Measurements from ENCODE around the gene PARD6B. TPM values are rescaled to one million over a fixed set of nuclear protein-coding genes. Genes with fewer than 3 reads are reported as not detected.
"Not testable (repeated sequence)": the region's sequence is repeated elsewhere in the genome, so short reads cannot be mapped to it uniquely, and the experiment has no call there.

The PARD6B gene
- total RNA-seq, 2 donors from 2014 or later = 29.0 to 36.7 TPM

DNA sequence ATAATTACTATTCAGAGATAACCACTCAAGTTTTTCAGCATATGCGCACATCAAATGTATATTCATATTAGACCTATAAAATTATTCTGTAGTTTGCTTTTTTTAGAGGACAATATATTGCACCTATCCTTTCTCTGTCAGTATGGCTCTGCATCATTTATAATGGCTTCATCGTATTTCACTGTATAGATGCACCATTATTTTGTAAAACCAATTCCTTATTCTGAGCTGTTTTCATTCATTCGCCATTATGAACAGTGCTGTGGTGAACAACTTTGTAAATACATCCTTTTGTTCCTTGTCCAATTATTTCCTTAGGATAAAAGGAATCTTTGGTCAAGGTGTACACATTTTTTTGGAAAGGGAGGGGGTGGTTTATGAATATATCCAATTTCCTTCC, 34.3 kb downstream of the PARD6B start:
- H3K36me3 ChIP-seq (ENCODE audit: control insufficient read depth, insufficient read depth, low read length) = no peaks in the 10 kb centered on the region
- 83 to 94% methylated on average over 2 to 3 of the region's 3 CpGs for WGBS, 2 experiments (ENCODE audit: insufficient coverage in 1 of 2, insufficient read length in 1 of 2)
- no peak overlapping the region for H3K9ac ChIP-seq (ENCODE audit: extremely low read depth, low read length, poor library complexity, severe bottlenecking)
- no peak overlapping the region for H3K27ac ChIP-seq (ENCODE audit: low read depth, low read length)
- Mint-ChIP-seq H3K9me3 (no peaks in the 10 kb centered on the region), H3K36me3 (ENCODE audit: low read depth) (no peaks in the 10 kb centered on the region), H3K4me3 (no peak overlapping the region), H3K27ac (no peak overlapping the region), H3K4me1 (peaks cover 31% of the 10 kb centered on the region), H3K27me3 (ENCODE audit: insufficient read depth) (no peaks in the 10 kb centered on the region)
- H3K4me3 ChIP-seq (ENCODE audit: low read length) = no peak overlapping the region
- H3K4me1 ChIP-seq (ENCODE audit: control insufficient read depth, insufficient read depth, low read length) = peaks cover 13% of the 10 kb centered on the region
- no peaks in the 10 kb centered on the region for H3K27me3 ChIP-seq (ENCODE audit: control insufficient read depth, insufficient read depth, low read length, poor library complexity, severe bottlenecking)
- H3K9me3 ChIP-seq (ENCODE audit: control insufficient read depth, low read length) = no peaks in the 10 kb centered on the region
- no peak for DNase-seq
- no peak for TF ChIP-seq CTCF (conservative IDR thresholded peaks at IDR 0.05)

DNA sequence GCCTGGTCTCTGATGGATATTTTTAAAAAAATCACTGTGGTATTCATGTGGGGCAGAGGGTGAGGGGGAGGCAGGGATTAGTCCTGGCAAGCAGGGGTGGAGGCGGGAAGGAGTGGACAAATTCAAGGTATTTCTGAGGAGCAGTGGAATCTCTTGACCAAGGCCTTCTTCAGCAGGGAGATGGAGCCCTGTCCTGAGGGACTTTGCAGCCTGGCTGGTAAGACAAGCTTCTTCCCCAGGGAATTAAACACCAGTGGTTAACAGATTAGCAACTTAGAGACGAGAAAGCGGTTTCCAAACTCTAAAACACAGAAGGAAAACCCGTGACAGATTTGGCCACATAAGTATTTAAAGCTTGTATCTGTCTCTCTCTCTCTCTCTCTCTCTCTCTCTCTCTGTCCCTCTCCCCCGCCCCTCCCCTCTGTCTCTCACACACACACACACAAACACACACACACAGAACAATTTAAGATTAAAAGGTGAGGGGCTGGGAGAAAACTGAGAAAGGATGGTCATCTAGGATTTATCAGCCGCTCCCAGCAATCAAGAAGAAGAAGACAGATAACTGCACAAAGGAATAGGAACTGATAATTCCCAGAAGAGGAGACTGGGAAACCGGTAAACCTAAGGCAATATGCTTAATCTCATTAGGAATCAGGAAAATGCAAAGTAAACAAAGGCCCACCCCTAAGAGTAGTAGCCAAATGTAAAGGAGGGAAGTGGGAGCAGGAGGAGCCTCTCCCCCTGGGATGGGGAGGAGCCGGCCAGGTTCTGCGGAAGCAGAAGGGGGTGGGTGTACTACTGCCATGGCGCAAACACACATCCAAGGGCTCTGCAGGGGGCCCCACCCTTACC, 35.8 kb downstream of the PARD6B start:
- H3K36me3 ChIP-seq (ENCODE audit: control insufficient read depth, insufficient read depth, low read length); H3K4me3 ChIP-seq (ENCODE audit: low read length); H3K27ac ChIP-seq (ENCODE audit: low read depth, low read length); H3K9ac ChIP-seq (ENCODE audit: extremely low read depth, low read length, poor library complexity, severe bottlenecking); H3K9me3 ChIP-seq (ENCODE audit: control insufficient read depth, low read length); H3K36me3 Mint-ChIP-seq (ENCODE audit: low read depth); H3K27me3 ChIP-seq (ENCODE audit: control insufficient read depth, insufficient read depth, low read length, poor library complexity, severe bottlenecking); H3K4me1 ChIP-seq (ENCODE audit: control insufficient read depth, insufficient read depth, low read length); H3K27me3 Mint-ChIP-seq (ENCODE audit: insufficient read depth); H3K9me3 Mint-ChIP-seq: not testable (repeated sequence)
- peak; percentile 71 for DNase-seq
- 47 to 68% methylated on average over 3 to 6 of the region's 10 CpGs for WGBS, 2 experiments (ENCODE audit: insufficient coverage in 1 of 2, insufficient read length in 1 of 2)
- H3K27ac Mint-ChIP-seq = peak overlapping the region; percentile 82
- H3K4me1 Mint-ChIP-seq = peaks cover 21% of the 10 kb centered on the region
- H3K4me3 Mint-ChIP-seq = peak overlapping the region; percentile 35

DNA sequence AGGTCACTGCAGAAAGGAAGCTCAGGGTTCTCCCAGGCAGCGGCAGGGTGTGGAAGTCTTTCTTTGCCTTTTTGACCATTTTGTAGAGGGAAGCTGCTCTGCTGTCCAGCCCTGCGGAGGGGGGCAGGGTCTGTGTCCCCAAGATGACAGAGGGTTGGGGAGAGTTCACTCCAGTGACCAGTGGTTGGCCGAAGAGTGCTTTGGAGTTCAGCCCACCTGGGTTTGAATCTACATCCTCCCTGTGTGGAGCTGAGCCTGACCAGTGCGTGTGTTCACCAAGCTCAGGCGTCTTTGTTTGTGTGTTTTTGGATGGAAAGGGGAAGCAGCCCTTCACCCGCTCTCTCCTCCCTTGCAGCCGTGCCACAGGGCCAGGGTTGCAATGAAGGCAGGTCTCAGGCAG, 37.6 kb downstream of the PARD6B start:
- peak; percentile 67 for DNase-seq
- not testable (repeated sequence) for H3K27ac Mint-ChIP-seq; H3K9ac ChIP-seq (ENCODE audit: extremely low read depth, low read length, poor library complexity, severe bottlenecking); H3K9me3 Mint-ChIP-seq; H3K4me3 Mint-ChIP-seq; H3K36me3 ChIP-seq (ENCODE audit: control insufficient read depth, insufficient read depth, low read length); H3K4me3 ChIP-seq (ENCODE audit: low read length); H3K4me1 ChIP-seq (ENCODE audit: control insufficient read depth, insufficient read depth, low read length); H3K9me3 ChIP-seq (ENCODE audit: control insufficient read depth, low read length); H3K27me3 Mint-ChIP-seq (ENCODE audit: insufficient read depth); H3K27ac ChIP-seq (ENCODE audit: low read depth, low read length); H3K27me3 ChIP-seq (ENCODE audit: control insufficient read depth, insufficient read depth, low read length, poor library complexity, severe bottlenecking); H3K36me3 Mint-ChIP-seq (ENCODE audit: low read depth)
- peaks cover 19% of the 10 kb centered on the region for H3K4me1 Mint-ChIP-seq
- peak; percentile 20 for TF ChIP-seq CTCF (conservative IDR thresholded peaks at IDR 0.05)
- 56 to 89% methylated on average over 2 to 5 of the region's 7 CpGs for WGBS, 2 experiments (ENCODE audit: insufficient coverage in 1 of 2, insufficient read length in 1 of 2)

DNA sequence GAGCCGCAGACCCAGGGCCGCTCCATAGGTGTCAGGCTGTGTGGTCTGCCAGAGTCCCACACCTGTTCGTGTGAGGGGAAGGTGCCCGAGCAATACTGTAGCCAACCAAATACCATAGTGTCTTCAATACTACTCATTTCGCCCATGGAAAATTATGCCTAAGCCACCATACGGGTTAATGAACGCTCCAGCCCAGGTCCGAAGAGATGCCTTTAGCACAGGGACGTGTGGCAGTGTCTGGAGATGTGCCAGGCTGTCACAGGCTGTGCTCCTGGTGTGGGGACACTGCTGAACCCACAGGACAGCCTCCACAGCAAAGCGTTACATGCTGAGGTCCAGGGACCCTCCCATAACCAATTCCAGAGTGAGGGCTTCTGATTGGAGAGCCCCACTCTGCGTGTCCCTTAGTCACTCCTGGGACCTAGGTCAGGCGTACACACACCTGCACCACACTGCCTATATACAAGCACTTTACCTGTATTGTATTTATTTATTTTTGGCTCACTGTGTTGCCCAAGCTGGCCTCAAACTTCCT, 38.2 kb downstream of the PARD6B start:
- peaks cover 16% of the 10 kb centered on the region for H3K4me1 Mint-ChIP-seq
- peak; percentile 35 for DNase-seq
- H3K4me1 ChIP-seq (ENCODE audit: control insufficient read depth, insufficient read depth, low read length); H3K36me3 ChIP-seq (ENCODE audit: control insufficient read depth, insufficient read depth, low read length); H3K36me3 Mint-ChIP-seq (ENCODE audit: low read depth); H3K9me3 Mint-ChIP-seq; H3K27ac ChIP-seq (ENCODE audit: low read depth, low read length); H3K4me3 ChIP-seq (ENCODE audit: low read length); H3K27me3 Mint-ChIP-seq (ENCODE audit: insufficient read depth); H3K27ac Mint-ChIP-seq; H3K4me3 Mint-ChIP-seq; H3K9me3 ChIP-seq (ENCODE audit: control insufficient read depth, low read length); H3K9ac ChIP-seq (ENCODE audit: extremely low read depth, low read length, poor library complexity, severe bottlenecking); H3K27me3 ChIP-seq (ENCODE audit: control insufficient read depth, insufficient read depth, low read length, poor library complexity, severe bottlenecking): not testable (repeated sequence)
- WGBS, 2 experiments (ENCODE audit: insufficient coverage in 1 of 2, insufficient read length in 1 of 2) = 93 to 94% methylated on average over 4 to 7 of the region's 12 CpGs

GRCh38 chr20:50771419-50772080, 40.2 kb downstream of the PARD6B start:
- not testable (repeated sequence) for H3K36me3 ChIP-seq (ENCODE audit: control insufficient read depth, insufficient read depth, low read length); H3K36me3 Mint-ChIP-seq (ENCODE audit: low read depth); H3K27me3 Mint-ChIP-seq (ENCODE audit: insufficient read depth); H3K27ac Mint-ChIP-seq; H3K9ac ChIP-seq (ENCODE audit: extremely low read depth, low read length, poor library complexity, severe bottlenecking); H3K27me3 ChIP-seq (ENCODE audit: control insufficient read depth, insufficient read depth, low read length, poor library complexity, severe bottlenecking); H3K4me3 ChIP-seq (ENCODE audit: low read length); H3K4me3 Mint-ChIP-seq; H3K4me1 ChIP-seq (ENCODE audit: control insufficient read depth, insufficient read depth, low read length); H3K9me3 ChIP-seq (ENCODE audit: control insufficient read depth, low read length); H3K27ac ChIP-seq (ENCODE audit: low read depth, low read length); H3K9me3 Mint-ChIP-seq
- DNase-seq = peak; percentile 33
- peaks cover 17% of the 10 kb centered on the region for H3K4me1 Mint-ChIP-seq
- 94 to 98% methylated on average over 2 to 4 of the region's 8 CpGs for WGBS, 2 experiments (ENCODE audit: insufficient coverage in 1 of 2, insufficient read length in 1 of 2)

Data from endodermal cell (in vitro differentiated cells).